ENCODE results near the gene TBC1D4. TPM values are rescaled to one million over a fixed set of nuclear protein-coding genes. Genes with fewer than 3 reads are reported as not detected.

The TBC1D4 gene
- total RNA-seq, 4 donors from 2014 or later: 14.9 to 20.8 (median 16.6) TPM

DNA sequence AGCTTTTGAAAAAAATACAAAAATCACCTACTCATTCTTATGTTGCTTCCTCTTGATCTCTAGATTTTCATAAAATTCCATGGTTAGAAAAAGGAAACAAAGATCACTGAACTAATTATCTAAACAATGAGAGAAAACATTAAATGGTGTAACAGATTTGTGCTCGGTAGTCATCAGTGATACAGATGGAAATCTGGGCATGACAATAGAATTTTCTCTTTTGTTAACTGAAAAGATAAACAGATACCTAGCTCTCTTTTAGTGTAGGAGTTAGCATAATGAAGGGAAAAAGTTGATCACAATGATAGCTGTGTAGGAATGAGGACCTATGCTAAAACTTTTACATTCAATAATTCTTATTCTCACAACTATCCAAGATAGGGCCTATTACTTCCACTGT is 103.7 kb downstream of the TBC1D4 start:
- no peak for TF ChIP-seq POLR2A (IDR thresholded peaks at IDR 0.05)
- TF ChIP-seq, protein P1, sequence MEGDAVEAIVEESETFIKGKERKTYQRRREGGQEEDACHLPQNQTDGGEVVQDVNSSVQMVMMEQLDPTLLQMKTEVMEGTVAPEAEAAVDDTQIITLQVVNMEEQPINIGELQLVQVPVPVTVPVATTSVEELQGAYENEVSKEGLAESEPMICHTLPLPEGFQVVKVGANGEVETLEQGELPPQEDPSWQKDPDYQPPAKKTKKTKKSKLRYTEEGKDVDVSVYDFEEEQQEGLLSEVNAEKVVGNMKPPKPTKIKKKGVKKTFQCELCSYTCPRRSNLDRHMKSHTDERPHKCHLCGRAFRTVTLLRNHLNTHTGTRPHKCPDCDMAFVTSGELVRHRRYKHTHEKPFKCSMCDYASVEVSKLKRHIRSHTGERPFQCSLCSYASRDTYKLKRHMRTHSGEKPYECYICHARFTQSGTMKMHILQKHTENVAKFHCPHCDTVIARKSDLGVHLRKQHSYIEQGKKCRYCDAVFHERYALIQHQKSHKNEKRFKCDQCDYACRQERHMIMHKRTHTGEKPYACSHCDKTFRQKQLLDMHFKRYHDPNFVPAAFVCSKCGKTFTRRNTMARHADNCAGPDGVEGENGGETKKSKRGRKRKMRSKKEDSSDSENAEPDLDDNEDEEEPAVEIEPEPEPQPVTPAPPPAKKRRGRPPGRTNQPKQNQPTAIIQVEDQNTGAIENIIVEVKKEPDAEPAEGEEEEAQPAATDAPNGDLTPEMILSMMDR (IDR thresholded peaks at IDR 0.05): no peak
- Histone ChIP-seq H3K4me1 (no peaks in the 10 kb centered on the region), H3K27ac (no peak overlapping the region), H3K4me3 (no peak overlapping the region), H3K9me3 (no peaks in the 10 kb centered on the region), H3K27me3 (no peaks in the 10 kb centered on the region), H3K36me3 (no peaks in the 10 kb centered on the region)
- DNase-seq: no peak
- 61 to 77% methylated on average over 1 of the region's 1 CpG for WGBS, 2 donors
- intact Hi-C loops (cut with DNase I): no loop called here

DNA sequence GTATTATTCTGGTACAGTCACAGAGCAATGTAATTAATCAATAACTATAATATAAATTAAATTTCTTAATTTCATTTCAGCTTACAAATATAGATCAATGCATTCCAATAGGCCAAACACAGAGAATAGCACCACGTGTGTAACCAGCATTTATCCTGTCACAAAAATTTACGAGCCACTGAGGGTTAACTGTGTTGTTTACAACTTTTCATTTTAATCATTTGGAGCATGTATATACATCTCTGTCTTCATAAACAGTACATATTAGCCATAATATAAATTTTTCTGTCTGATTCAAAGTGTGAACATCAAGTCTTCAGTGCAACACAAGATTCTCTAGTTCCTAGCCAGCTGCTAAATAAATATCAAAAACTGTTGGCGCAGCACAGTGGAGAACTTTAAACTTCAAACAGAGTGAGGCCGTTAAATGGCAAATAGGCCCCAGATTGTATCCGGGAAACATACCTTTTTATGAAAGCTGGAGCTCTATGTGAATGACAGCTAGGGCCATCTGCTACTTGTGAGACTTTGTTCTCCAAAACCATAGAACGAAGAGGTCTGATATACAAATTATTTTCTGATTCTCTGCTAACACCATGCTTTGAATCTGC is 105.1 kb downstream of the TBC1D4 start:
- WGBS, 2 donors: 90 to 95% methylated on average over 6 of the region's 6 CpGs
- Histone ChIP-seq H3K27ac (no peak overlapping the region), H3K4me3 (no peak overlapping the region), H3K9me3 (no peaks in the 10 kb centered on the region), H3K36me3 (no peaks in the 10 kb centered on the region), H3K4me1 (peaks cover 0 to 9% (median 0%) of the 10 kb centered on the region in 3 donors), H3K27me3 (no peaks in the 10 kb centered on the region)
- DNase-seq: no peak
- TF ChIP-seq POLR2A (IDR thresholded peaks at IDR 0.05): no peak
- TF ChIP-seq, protein P1 (IDR thresholded peaks at IDR 0.05): no peak
- intact Hi-C loops (cut with DNase I): no loop called here

DNA sequence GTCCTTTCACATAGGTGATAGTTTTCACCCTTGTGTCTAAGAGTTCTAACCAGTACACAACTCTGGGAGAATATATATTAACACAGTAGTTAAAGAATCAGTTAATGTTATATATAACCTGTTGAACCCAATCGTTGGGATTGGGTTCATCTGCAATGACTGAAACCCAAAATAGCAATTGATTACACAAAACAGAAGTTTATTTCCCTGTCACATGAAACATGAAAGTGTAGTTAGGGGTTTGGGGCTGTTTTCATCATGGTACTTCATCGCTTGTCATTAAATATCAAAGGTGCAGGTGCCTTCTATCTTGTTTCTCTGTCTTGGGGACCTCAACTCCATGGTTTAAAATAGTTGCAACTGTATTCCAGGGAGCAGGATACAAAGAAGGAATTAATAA is 106.6 kb downstream of the TBC1D4 start:
- DNase-seq: no peak
- peaks cover 0 to 9% (median 0%) of the 10 kb centered on the region in 3 donors for H3K4me1 ChIP-seq
- H3K4me3 ChIP-seq: no peak overlapping the region
- H3K27me3 ChIP-seq: no peaks in the 10 kb centered on the region
- no peaks in the 10 kb centered on the region for H3K9me3 ChIP-seq
- TF ChIP-seq, protein P1 (IDR thresholded peaks at IDR 0.05): no peak
- TF ChIP-seq POLR2A (IDR thresholded peaks at IDR 0.05): no peak
- intact Hi-C loops (cut with DNase I): no loop called here
- no peak overlapping the region for H3K27ac ChIP-seq
- no peaks in the 10 kb centered on the region for H3K36me3 ChIP-seq
- 80 to 85% methylated on average over 2 of the region's 2 CpGs for WGBS, 2 donors

DNA sequence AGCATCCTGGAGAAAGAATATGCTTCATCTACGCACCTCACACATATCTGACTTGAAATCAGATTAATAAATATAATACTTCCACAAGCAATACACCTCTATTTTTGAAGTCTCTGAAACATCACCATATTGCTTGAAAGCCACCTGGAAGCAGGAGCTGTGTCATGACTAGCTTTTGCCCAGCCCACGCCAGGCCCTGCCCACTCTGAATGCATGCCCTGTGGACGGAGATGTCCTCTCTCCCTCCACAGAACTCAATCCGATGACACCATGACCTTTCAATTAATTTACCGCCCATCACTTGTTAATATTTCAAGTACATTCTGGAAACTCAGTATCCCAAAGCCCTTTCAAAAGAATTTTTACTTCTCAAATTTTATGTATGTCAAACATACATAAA is 108.0 kb downstream of the TBC1D4 start:
- Histone ChIP-seq H3K27ac (no peak overlapping the region), H3K27me3 (no peaks in the 10 kb centered on the region), H3K36me3 (no peaks in the 10 kb centered on the region), H3K9me3 (no peaks in the 10 kb centered on the region), H3K4me1 (peaks cover 0 to 11% (median 0%) of the 10 kb centered on the region in 3 donors), H3K4me3 (no peak overlapping the region)
- DNase-seq: no peak
- intact Hi-C loops (cut with DNase I): loop anchor here (5.0 kb wide), 1 partner anchor 108 kb away; the partner anchor contains the start of gene TBC1D4
- WGBS, 2 donors: 79 to 90% methylated on average over 5 of the region's 5 CpGs
- TF ChIP-seq POLR2A (IDR thresholded peaks at IDR 0.05): no peak
- TF ChIP-seq, protein P1 (IDR thresholded peaks at IDR 0.05): no peak

DNA sequence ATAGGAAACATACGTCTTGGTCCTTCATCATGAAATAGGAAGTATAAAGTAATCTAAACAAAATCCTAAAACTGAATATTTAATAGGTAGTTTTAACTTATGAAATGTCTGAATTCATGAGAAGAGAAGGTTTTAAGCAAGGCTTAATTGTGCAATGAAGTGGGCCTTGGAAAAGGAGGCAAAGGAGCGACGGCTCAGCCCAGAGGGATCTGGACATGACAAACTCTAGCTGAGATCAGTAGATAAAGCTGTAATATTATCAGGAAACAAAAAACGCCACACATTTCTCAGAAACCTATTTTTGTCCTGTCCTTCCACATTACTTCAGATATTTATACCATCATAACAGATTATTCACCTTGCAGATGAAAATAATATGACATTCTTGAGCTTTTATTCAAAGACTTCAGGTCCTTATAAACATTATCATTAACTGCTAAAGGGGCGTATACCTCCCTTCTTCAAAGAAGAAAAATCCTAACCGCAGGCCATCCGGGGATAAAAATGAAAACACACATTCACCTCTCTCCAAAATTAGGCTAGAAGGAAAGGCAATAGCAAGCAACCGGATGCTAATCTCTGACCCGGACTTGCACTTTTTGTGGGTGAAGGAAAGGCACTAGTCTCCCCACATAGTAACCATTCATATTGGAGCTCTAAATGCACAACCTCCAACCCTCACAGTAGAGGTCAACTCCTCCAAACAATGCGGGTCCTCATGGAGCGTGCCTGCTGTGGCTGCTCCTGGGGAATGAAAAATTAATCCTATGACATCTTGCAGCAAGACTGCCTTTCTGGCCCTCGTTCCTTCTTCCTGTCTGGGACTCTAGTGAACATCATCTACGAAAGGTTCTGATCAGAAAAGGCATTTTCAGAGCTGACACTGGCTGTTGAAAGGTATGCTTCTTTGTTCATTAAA is 108.8 kb downstream of the TBC1D4 start:
- intact Hi-C loops (cut with DNase I): loop anchor here (5.0 kb wide), 1 partner anchor 109 kb away; the partner anchor contains the start of gene TBC1D4
- Histone ChIP-seq H3K27me3 (no peaks in the 10 kb centered on the region), H3K36me3 (no peaks in the 10 kb centered on the region), H3K4me1 (peaks cover 0 to 19% (median 5%) of the 10 kb centered on the region in 3 donors), H3K9me3 (no peaks in the 10 kb centered on the region), H3K4me3 (no peak overlapping the region), H3K27ac (no peak overlapping the region)
- DNase-seq: no peak
- WGBS, 2 donors: 67 to 69% methylated on average over 11 to 13 of the region's 13 CpGs
- TF ChIP-seq POLR2A (IDR thresholded peaks at IDR 0.05): no peak
- TF ChIP-seq, protein P1 (IDR thresholded peaks at IDR 0.05): no peak

Measured in esophagus squamous epithelium (tissue), 5 donors.